Fibroblast of skin of abdomen (primary cell): Measurements from ENCODE around the gene TMEM156.
A peak's percentile ranks its signal among the peaks of the same experiment; 100 is the strongest.
"Not testable (repeated sequence)": the region's sequence is repeated elsewhere in the genome, so short reads cannot be mapped to it uniquely, and the experiment has no call there.

Experiments
- DNase-seq: peaks from one replicate; pipeline ENCODE4 v3.0.0-alpha.2; 2013

TMEM156 gene

GRCh38 chr4:38954727-38955126 lies 77.5 kb downstream of the TMEM156 start:
- no peak for DNase-seq

GRCh38 chr4:38952017-38952416 lies 80.2 kb downstream of the TMEM156 start:
- DNase-seq = no peak

DNA sequence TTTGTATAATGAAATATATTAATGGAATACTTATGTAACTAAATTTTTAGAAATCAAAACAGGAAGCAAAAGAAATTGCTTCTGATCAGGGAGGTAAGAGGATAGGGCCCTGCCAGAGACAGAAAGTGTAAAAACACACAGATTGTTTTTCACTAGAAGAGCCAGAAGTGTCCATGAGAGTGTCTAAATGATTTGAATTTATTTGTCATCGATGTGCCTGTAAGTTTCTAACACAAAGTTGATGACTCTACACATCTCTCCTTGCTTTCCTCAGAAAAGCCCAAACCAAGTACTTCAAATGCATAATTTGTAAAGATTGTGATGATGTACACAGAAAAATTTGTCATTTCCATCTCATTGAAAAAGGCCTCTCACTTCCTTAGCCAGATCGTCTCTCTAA lies 80.6 kb downstream of the TMEM156 start:
- no peak for DNase-seq

- no peak for DNase-seq
Observed at GRCh38 chr4:38950734-38951133, 81.5 kb downstream of the TMEM156 start.

DNA sequence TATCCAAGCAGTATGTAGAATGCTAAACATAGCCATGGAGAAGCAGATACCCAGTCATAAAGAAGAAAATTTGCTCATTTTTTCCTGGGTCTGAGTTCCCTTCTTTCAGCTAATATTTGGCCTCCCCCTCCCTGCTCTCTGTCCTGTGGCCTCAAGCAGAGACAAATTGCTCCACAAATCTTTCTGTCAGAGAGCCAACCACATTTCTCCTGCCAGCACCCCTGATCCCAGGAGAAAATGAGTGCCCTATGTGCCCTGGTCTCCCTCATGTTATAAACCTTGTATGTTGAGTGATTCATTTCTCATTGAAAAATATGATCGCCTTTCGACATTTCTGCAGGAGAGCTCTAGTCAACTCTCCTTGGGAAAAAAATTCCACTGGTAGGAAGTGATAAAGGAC lies 82.0 kb downstream of the TMEM156 start:
- DNase-seq = peak; percentile 51

GRCh38 chr4:38949411-38950051 lies 82.7 kb downstream of the TMEM156 start:
- DNase-seq = peak; percentile 46

DNA sequence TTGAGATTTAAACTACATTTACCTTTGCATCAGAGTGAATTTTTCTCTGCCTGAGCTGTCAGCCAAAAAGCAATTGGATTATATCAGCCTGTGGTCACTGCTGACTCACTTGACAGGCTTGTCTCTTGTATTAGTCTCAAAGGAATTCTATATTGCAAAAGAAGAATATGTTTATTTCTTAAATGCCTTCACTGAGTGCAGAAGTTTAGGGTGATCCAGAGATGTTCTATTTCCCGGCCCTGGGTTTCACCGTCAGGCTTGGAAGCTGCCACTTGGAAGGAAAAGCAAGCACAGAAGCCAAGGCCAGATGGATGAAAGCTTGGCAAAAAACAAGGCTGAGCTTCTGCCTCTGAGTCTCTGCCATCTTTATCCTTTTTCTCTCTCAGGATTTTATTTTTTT lies 83.7 kb downstream of the TMEM156 start:
- DNase-seq = peak; percentile 94

DNA sequence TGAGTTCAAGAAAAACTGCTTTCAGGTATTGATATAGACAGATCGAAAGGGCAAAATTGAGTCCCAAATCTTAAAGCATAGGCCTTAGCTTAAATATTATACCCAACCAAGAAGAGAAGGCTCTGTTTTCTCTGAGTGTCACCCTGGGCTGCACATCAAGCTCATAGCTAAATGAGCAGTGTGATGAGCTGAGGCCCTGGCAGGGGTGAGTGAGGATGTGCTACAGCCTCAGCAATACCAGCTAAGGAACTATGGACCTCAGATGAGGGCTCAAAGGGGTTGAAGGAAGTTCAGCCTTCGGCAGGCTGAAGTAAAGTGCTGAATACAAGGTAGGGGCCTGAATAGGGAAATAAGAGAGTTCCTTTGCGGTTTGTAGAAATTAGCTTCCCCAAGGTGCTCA lies 85.3 kb downstream of the TMEM156 start:
- DNase-seq = no peak

DNA sequence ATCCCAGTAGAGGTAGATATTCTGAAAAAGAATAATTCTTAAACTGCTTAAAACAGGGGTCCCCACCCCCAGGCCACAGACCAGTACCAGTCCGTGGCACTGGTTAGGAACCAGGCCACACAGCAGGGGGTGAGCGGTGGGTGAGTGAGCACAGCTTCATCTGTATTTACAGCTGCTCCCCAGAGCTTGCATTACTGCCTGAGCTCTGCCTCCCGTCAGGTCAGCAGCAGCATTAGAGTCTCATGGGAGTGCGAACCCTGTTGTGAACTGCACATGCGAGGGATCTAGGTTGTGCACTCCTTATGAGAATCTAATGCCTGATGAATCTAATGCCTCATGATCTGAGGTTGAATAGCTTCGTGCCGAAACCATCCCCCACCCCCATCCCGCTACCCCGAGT lies 87.8 kb downstream of the TMEM156 start:
- no peak for DNase-seq

GRCh38 chr4:38943343-38943742 lies 88.9 kb downstream of the TMEM156 start:
- DNase-seq = peak; percentile 40

- not testable (repeated sequence) for DNase-seq
Observed at GRCh38 chr4:38941906-38942305, 90.3 kb downstream of the TMEM156 start.

DNA sequence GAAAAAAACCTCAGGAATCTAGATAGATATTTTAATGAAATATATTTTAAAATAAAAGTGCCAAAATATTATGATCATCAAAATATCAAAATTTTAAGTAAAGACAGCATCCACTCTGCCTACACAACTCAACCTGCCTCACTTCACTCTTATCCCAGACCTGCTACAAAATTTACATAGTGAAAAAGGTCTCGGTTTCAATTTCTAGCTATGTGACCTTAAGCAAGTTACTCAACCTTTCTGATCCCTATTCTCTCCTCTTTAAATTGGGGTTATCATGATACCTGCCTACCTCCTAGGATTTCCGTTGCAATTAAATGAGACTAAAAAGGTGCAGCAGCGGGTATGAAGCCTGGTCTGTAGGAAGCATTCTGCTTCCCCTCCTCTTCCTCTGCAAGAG lies 91.7 kb downstream of the TMEM156 start:
- no peak for DNase-seq

- no peak for DNase-seq
Observed at GRCh38 chr4:38939165-38939564, 93.0 kb downstream of the TMEM156 start.

- DNase-seq = peak; percentile 23
Observed at GRCh38 chr4:38935391-38936073, 96.7 kb downstream of the TMEM156 start.

GRCh38 chr4:38931125-38931524 lies 101.1 kb downstream of the TMEM156 start:
- no peak for DNase-seq

GRCh38 chr4:38930707-38931106 lies 101.5 kb downstream of the TMEM156 start:
- DNase-seq = no peak

DNA sequence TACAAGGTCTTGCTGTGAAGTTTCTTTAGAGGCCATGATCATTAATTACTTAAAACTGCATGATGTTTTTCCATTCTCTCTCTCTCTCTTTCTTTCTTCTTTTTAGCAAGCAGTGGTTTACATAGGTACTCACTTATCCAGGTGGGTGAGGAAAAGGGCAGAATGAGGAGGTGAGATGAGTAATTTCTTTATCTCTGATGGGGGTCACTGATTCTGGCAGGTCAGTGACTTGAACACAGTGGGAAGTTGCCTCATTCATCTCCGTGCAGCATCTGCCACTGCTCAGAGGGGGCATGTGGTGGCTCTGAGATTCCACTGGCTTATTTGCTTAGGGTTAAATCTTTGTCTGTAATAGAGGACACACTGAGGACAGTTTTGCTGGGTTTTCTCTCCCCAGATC lies 102.0 kb downstream of the TMEM156 start:
- no peak for DNase-seq

DNA sequence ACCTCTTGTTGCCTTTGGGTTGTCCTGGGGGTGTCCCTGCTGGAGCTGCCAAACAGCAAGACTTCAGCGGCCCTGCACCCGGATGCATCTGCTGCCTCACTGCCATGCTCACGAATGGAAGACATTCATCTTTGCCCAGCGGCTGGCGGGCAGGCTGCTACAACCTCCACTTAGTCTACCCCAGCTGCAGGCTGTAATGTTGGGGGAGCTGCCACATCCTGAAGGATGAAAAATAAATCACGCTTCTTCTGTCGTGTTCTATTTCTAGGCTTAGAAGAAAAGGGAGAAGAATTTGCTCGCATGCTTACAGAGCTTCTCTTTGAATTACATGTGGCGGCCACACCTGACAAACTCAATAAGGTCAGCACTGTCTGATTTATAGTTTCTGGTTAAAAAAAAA lies 103.2 kb downstream of the TMEM156 start:
- no peak for DNase-seq

- no peak for DNase-seq
Observed at GRCh38 chr4:38928568-38928967, 103.6 kb downstream of the TMEM156 start.

GRCh38 chr4:38926896-38927295 lies 105.3 kb downstream of the TMEM156 start:
- DNase-seq = no peak

DNA sequence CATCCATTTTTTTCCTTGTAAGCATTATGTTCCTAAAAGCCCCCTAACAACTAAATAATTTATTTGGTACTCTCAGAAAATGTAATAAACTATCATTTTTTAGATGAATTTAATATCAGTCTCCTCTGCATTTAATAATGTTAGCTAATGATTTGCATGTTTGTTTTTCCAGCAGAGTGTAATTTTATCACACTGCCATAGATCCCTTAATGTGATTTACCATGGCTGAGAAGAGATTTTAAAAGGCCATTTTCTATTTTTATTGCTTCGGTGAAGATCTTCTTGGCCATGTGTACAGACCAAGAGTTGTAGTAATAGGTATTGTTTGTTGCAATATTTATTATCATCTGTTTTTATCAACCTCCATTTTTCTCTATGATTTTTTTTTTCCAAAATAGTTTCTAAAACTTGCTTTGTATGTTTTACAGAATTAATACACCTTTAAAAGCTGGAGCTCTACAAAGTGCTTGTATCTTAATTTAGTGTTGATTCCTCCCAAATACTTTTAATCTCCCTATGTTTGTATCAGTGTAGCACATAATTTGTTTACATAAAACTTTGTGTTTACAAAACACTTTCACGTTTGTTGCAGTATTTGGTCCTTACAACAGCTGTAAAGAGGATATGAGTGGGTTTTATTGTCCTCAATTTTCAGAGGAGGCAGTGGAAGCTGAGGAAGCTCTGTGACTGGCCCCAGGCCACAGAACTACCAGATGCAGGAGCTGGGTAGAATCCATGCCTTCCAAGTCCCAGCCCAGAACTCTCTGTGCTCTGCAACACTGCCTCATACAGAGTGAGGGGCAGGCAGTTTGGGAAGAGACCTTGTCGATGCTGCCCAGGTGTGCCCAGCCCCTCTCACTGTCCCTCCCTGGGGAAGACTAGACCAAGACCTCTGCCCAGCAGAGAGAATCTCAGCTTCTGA lies 106.5 kb downstream of the TMEM156 start:
- DNase-seq = no peak

DNA sequence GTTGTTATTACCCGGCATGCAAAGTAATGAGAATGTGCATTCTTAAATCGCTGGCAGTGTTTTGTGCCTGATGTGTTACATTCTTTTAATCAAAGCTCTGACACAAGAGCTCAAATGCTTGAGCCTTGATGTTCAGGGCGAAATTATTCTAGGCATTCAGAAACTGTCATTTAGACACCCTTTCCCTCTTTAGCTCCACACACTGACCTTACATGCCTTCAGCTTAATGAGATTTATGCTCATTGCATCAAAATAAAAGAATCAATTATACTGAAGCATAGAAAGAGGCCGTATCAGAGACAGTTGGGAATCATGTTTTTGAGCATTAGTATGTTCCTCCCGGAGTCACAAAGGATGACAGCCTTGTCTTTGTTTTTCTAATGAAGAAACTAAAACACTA lies 107.9 kb downstream of the TMEM156 start:
- DNase-seq = no peak

GRCh38 chr4:38923746-38924145 lies 108.5 kb downstream of the TMEM156 start:
- DNase-seq = no peak

DNA sequence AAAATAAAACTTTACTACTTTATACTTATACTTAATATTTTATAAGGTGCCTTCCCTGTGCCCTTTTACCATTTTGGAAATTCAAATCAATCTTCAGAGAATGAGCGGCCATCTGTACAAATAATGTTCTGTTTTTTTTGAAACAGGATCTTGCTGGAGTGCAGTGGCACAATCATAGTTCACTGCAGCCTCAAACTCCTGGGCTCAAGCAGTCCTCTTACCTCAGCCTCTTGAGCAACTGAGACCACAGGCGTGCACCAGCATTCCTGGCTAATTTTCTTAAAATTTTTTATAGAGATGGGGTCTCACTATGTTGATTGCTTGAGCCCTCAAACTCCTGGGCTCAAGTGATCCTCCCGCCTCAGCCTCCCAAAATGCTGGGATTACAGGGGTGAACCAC lies 111.1 kb downstream of the TMEM156 start:
- no peak for DNase-seq
